GM12874 (cell line): ENCODE results near the gene SNED1.

Source experiments
- TF ChIP-seq, protein P1 (sequence below): IDR thresholded peaks from 2 replicates; pipeline ENCODE4 v1.5.1; 2011; ENCODE audit warnings: low read depth, mild to moderate bottlenecking, control low read depth, low read length, moderate library complexity; ENCODE audit not compliant: insufficient read depth

Gene SNED1

DNA sequence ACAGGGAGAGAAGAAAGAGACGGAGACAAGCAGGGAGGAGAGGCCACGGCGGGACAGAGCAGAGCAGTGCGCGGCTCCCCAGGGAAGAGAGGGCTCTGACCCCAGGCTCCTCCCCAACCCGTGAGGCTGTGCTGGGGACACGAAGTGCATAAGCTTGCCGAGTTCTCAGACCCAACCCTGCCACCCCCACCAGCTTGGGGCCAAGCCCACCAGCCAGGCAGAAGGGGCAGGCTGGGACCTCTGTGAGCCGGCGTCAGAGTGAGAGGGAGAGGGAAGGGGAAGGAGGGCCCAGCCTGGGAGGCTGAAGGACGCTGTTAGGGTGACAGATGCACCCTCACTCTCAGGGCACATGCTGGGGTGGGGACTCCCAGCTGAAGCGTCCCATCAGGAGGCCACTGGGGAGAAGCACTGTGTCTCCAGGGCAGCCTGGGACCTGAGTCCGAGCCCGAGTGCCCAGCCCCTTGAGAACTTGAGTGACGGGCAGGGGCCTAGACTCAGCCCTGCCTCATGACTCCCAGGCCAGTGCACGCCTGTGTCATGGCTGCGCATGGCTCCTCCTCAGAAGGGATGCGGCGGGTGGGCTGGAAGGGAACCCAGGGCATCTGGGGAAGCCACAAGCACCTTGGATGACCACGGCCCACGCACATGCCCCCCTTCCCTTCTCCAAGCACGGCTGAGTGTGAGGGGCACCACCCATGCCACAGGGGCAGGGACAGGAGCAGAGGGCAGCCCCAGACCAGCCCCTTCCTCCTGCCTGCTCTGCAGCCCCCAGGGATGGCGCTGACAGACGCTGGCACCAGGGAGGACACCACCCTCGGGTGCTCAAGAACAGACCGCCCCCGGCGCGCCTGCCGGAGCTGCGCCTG, 72.6 kb downstream of the SNED1 start:
- TF ChIP-seq, protein P1, sequence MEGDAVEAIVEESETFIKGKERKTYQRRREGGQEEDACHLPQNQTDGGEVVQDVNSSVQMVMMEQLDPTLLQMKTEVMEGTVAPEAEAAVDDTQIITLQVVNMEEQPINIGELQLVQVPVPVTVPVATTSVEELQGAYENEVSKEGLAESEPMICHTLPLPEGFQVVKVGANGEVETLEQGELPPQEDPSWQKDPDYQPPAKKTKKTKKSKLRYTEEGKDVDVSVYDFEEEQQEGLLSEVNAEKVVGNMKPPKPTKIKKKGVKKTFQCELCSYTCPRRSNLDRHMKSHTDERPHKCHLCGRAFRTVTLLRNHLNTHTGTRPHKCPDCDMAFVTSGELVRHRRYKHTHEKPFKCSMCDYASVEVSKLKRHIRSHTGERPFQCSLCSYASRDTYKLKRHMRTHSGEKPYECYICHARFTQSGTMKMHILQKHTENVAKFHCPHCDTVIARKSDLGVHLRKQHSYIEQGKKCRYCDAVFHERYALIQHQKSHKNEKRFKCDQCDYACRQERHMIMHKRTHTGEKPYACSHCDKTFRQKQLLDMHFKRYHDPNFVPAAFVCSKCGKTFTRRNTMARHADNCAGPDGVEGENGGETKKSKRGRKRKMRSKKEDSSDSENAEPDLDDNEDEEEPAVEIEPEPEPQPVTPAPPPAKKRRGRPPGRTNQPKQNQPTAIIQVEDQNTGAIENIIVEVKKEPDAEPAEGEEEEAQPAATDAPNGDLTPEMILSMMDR = no peak

DNA sequence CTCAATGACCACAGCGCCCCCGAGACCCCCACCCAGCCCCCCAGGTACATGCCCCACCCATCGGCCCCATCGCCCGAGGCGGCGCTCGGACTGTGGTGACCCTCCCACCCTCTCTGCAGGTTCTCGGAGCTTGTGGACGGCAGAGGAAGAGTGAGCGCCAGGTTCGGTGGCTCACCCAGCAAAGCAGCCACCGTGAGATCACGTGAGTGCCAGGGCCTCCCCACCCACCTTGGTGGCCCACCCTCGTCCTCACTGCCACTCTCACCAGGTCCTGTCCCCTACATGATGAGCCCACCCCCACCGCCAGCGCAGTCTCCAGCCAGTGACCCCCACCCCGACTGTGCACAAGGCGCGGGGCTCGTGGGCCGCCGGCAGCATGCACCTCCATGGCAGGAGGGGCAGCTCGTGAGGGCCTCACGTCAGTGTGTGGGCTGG, 73.3 kb downstream of the SNED1 start:
- TF ChIP-seq, protein P1 = no peak

DNA sequence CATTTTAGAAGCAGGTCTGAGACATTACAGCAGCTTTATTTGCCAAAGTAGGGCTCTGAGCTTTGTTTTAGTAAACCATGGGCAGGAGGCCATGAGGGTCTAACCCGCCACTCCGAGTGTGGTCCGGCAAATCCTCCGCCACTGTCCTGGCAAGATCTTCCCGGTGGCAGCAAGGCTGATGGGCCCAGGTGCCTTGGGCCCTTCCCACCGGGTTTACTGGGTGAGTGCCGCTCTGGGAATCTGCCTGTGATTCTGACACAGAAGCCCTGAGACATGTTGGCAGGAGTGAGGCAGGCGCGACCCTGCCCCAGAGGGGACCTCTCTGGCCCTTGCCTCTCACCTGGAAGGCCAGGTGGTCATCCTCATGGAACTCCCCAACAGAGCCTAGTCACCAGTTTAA, 73.7 kb downstream of the SNED1 start:
- TF ChIP-seq, protein P1 = no peak

DNA sequence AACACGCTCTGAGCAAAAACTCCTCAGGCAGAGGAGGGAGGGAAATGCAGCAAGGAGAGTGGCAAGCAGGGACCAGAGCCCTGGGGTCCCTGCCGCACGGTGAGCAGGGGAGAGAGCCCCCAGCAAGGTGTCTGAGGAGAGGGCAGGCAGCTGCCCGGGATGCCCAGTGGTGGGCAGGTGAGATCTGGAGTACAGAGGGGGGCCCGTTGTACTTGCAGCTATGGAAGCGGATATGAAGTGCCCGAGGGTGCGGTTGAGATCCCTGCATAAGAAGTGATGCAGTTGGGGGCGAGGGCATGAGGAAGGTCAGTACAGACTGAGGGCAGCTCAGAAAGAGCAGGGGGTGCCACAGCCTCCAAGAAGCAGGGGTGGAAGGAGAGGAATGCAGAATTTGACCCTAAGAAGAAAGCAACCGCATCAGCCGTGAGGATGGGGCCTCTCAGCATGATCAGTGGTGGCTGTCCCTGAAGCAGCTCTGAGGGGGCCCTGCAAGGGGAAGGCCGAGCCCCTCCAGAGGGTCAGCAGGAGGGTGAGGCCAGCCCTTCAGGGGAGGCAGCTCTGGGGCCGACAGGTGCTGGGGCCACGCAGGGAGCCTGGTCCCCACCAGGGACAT, 74.2 kb downstream of the SNED1 start:
- TF ChIP-seq, protein P1 = no peak

DNA sequence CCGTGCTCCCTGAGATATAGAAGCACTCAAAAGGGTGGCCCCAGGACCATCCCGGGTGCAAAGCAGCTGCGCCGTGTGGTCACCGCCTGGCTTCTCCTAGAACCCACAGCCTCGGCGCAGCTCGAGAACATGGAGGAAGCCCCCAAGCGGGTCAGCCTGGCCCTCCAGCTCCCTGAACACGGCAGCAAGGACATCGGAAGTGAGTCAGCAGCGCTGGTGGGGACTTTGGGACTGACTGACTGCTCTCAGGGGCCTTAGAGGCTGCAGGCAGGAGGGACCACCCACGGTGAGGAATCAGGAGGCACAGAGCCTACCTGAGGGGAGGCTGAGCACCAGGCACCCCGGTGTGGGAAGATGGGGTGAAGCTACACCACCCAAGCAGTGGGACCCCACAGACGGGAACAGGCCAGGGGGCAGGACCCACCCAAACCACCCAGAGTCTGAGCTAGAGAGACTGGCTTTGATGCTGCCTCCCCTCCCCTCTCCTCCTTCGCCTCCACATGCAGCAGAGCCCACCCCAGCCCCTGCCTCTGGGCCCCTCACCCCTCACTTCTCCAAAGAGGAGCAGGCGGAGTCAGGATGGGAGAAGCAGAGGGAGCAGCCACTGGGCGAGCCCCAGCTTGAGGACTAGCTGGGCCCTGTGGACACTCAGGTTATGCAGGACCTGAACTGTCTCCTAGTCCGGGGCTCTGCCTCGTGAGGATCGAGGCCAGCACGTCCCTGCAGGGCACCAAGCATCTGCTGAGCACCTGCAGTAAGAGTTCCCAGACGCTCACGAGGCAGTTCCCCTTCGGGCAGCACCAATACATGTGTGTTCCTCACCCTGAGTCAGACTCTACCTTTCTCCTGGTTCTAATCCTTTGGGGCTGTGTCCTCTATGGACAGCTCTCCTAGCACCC, 75.0 kb downstream of the SNED1 start:
- TF ChIP-seq, protein P1 = no peak

DNA sequence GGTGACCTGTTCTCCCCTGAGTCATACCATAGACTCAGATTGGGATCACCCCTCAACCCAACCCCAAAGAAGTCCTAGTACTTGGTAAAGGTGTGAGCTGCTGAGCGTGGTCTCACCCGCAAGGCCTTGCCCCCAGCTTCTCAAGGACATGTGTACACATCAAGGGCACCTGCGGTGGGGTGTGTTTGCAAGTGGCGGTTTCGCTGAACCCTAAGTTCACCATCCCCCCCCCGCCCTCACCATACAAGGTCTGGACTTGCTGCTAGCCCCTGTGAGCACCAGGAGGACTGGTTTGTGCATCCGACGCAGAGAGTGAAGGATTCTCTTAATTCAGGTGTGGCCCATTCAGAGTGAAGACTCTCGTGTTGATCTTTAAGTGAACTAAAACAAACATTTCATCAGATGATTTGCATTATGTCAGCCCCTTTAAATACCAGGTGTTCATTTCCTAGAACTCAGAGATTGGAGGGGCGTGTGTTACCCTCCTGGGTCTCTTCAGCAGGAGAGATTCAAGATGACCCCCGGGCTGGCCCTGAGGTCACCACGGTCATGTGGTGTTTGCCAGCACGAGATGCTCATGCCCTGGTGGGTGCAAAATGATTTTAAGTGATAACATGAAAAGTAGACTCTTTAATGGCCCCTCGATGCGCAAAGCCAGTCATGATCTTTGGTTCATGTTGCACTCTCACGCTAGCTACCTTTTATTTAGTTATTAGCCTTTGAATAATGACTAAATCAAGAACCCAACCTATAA, 75.8 kb downstream of the SNED1 start:
- TF ChIP-seq, protein P1 = no peak
